Activated CD4-positive, CD25-positive, alpha-beta regulatory T cell treated with anti-CD3 and anti-CD28 coated beads, Interleukin-2, amount 50 U/mL, for 24 hours (primary cell): ENCODE data around the gene CST2.
"Not testable (repeated sequence)": the region's sequence is repeated elsewhere in the genome, so short reads cannot be mapped to it uniquely, and the experiment has no call there.

ENCODE experiments used
- ATAC-seq, 2 donors: fragments of 150-1000 bp; cut with Tn5 transposase; one replicate each; pipeline ENCODE4 v1.10.0; 2021; ENCODE audit warnings: mild to moderate bottlenecking in 1 of 2, moderate library complexity in 1 of 2

Gene CST2

DNA sequence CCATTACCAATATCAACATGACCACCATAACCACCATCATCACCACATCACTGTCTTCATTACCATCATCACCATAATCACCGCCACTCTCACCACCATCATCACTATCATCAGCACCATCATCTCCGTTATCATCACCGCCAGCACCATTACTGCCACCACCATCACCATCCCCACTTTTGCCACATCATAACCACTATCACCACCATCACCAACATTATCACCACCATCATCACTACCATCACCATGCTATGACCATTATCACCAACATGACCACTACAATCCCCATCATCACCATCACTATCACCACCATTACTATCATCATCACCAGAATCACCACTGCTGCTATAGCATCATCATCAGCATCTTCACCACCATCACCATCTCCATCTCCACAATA, 25.7 kb downstream of the CST2 start:
- no peak for ATAC-seq

DNA sequence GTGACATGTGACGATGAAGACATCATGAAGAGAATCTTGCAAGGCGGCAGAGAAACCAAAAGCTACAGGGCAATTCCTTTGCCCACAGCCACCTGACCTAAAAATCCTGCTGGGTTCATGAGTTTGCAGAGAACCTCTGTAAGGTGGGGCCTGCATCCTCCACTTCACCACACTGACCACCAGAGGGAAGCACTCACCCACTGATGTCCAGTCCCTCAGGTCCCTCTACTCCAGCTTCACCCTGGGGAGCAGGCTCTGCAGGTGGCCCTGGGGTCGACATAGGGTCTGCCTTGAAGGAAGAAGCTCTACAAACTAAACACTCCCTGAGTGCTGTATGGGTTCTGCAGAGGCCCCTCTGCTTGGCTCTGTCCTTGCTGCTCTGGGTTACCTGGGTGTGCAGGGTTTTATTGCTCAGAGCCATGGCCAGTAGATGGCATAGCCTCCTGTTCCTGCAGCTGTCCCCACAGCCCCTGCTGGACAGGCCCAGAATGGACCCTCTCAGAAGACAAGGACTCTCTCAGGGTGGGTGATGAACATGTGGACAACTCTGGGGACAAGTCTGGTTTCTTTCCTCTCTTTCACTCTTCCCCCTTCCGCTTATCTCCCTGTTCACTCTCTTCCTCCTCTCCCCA, 27.2 kb downstream of the CST2 start:
- not testable (repeated sequence) for ATAC-seq

DNA sequence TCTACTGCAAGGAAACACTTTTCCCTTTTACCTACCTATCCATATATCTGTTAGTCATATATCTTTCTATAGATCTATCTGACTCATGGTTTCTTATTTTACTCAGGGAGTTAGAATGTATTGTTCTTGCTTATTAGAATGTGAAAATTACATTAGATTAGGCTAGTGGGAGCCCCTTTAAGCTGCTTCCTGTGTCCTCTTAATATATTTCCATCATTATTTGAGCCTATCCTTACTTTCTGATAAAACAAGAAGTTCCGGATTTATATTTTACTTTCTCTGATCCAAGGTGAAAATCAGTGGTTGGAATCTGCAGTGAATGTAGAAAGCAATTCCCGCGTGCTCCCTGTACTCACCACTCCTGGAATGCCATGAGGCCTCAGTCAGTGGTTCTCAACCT, 31.0 kb downstream of the CST2 start:
- no peak for ATAC-seq

DNA sequence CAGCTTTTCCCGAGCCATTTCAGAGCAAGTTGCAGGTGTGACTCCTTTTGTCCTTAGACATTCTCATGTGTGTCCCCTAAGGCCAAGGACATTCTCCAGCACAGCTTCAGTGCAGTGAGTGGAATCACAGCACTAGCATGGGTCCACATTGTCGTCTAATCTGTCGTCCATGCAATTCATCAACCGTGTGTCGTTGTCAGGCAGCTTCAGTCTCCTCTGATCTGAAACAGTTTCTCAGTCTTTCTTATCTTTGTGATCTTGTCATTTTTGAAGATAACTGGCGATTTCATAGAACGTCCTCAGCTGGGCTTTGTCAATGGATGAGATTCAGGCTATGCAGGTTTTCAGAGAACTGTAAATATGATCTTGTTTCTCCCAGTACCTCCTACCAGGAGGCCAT, 31.7 kb downstream of the CST2 start:
- ATAC-seq, result no peak

DNA sequence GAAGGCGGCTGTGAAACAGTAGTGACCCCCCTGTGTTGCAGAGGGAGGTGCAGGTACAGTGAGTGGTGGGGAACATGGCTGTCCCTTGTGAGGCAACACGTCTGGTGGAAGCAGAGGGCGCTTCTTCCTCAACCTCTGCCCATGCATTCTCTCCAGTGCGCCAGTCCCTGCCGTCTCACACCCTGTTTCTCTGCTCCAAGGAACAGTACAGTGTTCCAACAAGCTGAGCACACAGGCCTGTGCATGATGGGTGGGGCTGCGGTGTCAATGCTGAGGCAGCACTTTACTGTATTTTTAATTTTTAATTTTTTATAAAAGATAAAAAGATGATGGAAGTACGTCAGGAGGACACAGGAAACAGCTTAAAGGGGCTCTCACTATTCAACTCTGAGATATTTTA, 32.5 kb downstream of the CST2 start:
- ATAC-seq, result no peak

DNA sequence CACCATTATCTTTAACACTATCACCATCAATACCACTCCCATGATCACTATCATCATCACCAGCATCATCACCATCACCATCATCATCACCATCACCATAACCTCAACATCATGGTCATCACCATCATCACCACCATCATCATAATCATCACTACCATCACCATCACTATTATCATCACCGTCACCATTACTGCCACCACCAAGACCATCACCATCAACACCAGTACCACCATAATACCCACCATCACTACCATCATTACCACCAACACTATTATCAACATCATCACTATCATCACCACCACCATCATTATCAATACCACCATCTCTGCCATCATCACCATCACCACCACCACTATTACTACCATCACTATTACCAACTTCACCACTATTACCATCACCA, 43.1 kb downstream of the CST2 start:
- no peak for ATAC-seq

DNA sequence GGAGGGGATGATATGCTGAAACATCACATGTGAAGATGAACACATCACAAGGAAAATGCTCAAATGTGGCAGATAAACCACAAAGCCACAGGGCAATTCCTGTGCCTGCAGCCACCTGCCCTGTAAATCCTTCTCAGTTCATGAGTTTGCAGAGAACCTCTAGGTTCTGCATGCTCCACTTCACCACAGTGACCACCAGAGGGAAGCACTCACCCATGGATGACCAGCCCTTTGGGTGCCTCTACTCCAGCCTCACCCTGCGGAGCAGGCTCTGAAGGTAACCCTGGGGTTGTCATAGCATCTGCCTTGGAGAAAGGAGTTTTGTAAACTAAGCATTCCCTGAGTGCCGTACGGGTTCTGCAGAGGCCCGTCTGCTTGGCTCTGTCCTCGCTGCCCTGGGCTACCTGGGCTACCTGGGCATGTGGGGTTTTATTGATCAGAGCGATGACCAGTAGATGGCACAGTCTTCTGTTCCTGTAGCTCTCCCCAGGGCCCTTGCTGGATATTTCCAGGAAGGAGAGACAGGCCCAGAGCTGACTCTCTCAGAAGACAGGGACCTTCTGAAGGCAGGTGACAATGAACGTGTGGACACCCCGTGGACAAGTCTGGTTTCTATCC, 44.1 kb downstream of the CST2 start:
- no peak for ATAC-seq

DNA sequence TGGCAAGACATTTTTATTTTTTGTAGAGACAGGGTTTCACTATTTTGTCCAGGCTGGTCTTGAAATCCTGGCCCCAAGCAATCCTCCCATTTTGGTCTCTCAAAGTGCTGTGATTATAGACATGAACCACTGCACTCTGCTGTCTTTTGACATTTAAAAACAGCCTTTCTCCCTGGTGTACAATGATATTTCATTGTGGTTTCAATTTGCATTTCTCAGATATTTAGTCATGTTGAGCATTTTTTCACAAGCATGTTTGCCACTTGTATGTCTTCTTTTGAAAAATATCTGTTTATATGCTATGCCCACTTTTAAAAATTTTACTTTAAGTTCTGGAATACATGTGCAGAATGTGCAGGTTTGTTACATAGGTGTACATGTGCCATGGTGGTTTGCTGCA, 47.9 kb downstream of the CST2 start:
- ATAC-seq, result not testable (repeated sequence)

DNA sequence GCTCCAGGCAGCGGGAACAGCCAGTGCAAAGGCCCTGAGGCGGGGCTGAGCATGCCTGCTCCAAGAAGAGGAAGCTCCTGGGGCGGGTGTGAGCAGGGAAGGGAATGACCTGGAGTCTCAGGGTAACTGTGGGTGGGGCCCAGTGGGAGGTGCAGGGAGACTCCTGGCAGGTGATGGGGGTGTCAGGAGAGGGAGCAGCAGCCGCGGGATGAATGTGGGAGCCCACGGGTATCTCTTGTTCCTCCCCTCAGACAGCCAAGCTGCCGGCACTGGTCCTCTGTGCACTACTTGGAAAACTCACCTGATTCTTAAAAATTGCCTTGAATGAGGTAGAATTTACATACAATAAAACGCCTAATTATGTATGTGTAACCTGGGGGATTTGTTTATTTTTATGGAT, 49.1 kb downstream of the CST2 start:
- ATAC-seq, result not testable (repeated sequence)

DNA sequence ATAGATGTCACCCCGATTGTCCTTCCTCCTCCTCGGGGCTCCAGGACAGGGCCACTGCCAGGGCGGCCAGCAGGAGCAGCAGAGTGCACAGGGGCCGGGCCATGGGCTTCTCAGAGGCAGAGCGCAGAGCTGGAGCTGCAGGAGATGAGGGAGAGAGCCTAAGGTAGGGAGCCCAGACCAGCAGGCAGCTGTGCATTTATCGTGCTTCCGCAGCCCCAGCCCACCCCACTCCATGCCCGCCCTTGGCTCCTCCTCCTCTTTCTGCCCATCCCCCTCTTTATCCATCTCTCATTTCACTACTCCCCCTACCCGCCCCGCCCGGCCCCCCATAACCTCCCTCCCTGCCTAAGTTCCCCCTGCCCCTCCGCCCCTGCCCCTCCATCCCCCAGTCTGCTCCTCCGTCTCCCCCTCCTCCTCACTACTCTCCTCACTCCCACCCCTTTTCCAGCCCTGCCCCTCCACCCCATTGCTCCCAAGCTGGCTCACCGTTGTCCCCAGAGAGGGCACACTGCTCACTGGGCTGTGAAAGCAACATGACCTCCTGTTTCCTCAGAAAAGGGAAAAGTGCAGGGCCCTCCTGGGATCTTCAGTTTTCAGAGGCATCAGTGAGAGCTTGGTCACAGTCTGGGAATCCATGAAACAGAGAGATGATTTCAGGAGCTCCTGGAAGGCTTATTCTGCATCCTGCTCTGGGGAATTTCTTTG, 50.3 kb downstream of the CST2 start:
- no peak for ATAC-seq

DNA sequence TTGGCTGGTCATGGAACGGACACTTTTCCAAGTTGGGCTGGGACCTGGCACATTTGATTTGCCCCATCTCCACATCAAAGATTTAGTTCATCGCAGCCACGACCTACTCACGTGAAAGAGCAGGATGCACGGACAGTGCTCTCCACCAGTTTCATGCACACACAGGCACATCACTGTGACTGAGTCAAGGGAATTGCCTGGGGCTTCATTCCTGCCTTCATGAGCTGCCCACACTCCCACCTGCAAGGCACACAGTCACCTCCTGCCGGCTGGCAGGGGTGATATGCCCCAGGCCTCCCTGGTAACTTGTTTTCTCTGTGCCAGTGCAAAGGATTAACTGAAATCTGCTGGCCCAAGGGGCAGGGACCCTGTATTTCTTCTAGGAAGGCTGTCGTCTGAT, 52.4 kb downstream of the CST2 start:
- no peak for ATAC-seq
